GM21447 (cell line): ENCODE results near the gene ANLN.
"Not testable (repeated sequence)": the region's sequence is repeated elsewhere in the genome, so short reads cannot be mapped to it uniquely, and the experiment has no call there.

Source experiments
- ATAC-seq: cut with Tn5 transposase; IDR thresholded peaks from one replicate; pipeline ENCODE4 v1.9.1; 2021; ENCODE audit not compliant: unreplicated experiment

ANLN gene

DNA sequence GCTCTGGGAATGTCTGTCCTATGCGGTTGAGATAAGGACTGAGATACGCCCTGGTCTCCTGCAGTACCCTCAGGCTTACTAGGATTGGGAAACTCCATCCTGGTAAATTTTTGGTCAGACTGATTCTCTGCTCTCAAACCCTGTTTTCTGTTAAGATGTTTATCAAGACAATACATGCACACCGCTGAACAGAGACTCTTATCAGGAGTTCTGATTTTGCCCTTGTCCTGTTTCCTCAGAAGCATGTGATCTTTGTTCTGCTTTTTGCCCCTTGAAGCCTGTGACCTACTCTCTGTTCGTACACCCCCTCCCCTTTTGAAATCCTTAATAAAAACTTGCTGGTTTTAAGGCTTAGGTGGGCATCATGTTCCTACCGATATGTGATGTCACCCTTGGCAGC, 76.3 kb downstream of the ANLN start:
- ATAC-seq: not testable (repeated sequence)

DNA sequence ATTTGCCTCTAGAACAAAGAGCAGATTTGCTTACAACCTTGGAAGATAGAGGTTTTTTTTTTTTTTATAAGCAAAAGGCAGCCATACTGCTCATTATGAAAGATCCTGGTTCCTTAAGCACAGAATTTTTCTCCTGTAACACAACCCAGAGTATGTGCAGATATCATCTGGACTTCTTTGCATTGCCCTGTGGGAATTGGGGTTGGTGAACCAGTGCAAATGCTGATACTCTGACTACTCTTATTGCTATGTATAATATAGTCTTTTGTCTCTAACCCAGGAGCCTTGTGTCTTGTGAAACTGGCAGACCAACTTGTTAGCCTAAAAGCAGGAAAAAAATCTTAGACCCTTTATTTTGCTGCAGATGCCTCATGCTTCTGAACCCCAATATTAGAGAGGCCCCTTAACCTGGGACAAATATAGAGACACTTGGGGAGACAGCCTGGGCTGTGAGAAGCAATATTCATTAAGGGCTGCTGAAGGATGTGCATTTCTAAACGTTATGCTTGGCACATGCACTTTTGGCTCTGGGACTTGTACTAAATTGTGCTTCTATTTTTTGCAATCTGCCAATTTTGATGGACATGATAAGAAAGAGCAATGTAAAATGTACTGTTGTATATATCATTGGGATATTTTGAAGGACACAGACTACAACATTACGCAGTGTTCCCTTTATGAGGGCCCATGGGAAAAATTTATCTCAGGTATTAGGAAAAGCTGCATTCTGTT, 78.9 kb downstream of the ANLN start:
- ATAC-seq: no peak

DNA sequence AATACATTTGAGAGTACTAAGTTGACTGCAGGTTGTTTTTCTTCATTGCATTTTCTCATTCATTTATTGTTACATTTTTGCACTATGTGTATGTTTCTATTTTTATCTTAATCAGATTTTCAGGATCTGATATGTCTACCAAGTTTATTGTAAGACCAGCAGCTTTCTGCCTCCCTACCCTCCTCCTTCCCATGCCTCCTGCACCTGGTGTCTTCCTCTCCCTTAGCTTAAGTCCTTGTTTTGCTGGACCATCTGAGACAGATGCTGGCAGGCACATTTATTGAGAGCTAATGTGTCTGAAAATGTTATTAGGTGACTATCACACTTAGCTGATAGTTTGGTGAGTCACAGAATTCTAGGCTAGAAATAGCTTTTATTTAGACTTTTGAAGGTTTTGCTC, 79.6 kb downstream of the ANLN start:
- ATAC-seq: no peak

DNA sequence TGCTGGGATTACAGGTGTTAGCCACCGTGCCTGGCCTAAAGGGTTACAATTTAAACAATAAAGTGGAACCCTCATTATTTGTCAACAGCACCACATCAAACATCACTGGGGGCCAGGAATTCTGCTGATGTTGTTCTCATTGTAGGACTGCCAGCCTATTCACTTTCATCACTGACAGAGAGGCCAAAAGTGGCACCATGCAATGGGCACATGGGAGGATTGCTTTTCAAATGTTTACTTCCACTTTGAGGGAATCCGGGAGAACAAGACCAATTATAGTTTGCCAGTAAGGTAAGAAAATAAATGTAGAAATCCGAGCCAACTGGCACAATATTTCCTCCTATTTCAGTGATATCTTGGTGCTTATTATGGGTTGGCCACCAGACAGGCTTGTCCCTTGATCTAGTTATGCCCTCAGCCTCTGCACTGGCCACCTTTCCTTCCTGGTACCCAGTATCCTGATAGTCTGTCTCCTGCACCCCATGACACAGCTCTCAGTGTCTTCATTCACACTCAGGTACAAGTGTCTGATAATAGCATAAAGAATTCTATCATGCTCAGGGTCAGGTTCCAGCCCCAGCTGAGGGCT, 82.6 kb downstream of the ANLN start:
- ATAC-seq: no peak

DNA sequence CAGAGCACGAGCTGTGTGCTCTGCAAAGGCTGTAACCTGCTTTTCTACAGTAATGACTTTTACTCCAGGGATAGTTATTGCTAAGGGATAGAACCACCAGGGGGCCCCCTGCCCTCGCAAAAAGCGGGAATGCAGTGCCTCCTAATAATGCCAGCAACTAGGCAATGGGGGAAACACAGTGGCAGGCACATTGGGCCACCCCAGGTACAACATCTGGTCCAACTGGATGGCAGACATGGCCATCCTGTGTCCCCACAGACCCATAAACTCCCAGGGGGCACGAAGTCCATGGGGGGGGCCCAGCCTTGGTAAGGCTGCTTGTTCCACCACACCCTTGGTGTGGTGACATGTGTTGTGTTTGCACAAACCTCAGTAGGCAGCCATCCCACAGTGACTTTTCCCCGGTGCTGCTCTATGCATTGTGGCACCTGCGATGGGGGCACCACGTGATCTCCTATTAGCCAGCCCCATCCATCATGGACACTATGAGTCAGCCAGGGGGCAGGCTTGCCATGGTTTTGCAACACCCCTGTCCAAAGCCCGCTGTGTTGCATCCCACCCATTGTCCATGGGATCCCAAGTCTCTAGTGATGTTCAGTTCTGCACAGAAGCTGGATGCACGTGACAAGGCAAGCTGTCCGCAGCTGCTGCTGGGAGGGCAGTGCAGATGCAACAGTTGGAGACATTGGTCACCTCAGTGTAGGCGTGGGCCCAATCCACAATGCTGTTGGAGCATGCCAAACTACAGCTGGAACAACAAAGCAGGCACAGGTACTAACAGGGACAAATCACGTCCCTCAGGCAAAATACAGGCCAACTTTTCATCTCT, 84.0 kb downstream of the ANLN start:
- no peak for ATAC-seq

DNA sequence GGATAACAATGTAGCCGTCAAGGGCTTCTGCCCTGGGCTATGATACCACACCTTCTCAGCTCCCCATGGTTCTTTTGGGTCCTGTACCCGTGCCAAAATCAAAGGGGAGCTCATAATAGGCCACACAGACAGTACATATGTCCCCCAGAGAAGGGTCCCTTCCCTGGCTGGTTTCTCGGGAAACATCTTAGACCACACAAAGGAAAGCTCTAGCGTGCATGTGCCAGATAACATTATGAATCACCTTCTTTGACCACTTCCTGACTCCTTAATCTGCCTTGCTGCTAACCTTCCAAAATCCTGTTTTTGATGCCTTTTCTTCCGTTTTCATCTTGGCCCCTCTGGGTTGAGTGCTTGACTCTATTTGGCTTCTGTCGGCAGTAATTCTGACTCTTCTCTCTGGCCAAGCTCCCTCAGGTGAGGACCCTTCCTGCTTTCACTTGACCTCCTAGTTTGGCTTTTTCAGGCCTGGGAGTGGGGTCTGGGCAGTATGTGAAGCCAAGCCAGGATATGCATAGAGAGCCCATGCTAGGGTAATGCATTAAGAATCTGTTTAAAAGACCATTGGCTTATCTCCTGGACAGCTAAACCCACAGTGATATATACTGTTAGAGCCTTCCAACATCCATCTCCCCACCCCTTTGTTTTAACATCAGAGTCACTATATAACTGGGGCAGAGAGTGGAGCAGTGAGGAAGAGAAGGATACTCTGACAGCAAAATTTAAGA, 84.8 kb downstream of the ANLN start:
- ATAC-seq: no peak

DNA sequence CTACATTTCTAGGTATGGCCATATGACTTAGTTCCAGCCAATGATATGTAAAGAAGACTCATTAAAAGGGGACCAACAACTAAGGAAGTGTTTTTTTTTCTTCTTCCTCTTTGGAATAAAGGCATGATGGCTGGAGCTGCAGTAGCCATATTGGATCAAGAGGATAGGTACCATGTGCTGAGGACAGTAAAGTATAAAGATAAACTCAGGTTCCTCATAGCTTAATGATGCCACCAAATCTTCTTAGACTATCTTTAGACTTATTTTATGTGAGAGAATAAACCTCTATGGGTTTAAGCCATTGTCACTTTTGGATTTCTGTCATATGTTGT, 85.3 kb downstream of the ANLN start:
- no peak for ATAC-seq

DNA sequence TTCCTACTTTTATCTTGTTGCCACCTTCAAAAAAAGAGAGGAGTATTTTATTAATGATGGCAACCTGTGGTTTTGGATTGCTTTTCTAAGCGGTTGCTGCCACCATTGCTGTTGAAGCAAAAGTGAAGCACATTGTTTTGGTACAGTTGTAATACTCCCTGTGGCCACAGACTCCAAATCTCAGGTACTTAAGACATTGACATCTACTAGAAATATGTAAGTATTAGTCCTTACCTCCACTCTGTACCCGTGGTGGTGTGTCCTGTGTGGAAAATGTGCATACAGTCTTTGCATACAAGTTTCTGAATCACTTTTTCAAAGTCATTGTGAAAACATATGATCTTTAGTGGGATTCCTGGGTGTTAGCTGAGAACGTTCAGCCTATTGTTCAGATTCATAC, 85.7 kb downstream of the ANLN start:
- ATAC-seq: no peak

DNA sequence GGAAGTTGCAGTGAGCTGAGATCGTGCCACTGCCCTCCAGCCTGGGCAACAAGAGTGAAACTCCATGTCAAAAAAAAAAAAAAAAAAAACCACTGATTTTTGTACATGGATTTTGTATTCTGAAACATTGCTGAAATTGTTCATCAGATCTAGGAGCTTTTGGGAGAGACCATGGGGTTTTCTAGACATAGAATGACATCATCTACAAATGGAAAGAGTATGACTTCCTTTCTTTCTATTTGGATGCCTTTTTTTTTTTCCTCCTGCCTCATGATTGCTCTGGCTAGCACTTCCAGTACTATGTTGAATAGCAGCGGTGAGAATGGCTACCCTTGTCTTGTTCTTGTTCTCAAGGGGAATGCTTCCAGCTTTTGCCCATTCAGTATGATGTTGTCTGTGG, 89.1 kb downstream of the ANLN start:
- ATAC-seq: no peak

DNA sequence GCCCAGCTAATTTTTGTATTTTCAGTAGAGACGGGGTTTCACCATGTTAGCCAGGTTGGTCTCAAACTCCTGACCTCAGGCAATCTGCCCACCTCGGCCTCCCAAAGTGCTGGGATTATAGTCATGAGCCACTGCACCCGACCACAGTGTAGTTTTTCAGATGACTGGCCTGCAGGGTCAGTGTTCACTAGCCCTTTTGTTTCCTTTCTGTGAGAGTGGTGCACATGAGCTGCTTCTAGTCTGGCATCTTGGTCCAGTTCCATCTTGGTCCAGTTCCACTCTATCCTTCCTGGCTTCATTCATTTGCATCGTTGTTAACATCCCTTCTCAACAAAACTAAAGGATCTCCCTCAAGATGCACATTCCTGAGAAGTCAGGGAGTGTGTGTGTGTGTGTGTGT, 94.2 kb downstream of the ANLN start:
- not testable (repeated sequence) for ATAC-seq

DNA sequence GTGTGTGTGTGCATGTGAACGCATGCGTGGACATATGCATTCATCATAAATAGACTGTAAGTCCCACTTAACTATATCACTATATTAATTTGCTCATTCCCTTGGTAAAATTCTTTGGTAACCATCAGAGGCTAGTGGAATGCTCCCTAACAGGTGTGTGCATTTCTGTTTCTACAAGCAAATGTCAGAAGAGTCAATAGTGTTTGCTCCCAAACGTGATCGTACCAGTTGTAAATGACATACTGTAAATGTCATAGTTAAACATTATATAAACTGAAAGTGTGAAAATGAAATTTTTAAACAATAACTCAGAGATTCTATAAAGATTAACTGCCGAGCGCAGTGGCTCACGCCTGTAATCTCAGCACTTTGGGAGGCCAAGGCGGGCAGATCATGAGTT, 94.6 kb downstream of the ANLN start:
- no peak for ATAC-seq

DNA sequence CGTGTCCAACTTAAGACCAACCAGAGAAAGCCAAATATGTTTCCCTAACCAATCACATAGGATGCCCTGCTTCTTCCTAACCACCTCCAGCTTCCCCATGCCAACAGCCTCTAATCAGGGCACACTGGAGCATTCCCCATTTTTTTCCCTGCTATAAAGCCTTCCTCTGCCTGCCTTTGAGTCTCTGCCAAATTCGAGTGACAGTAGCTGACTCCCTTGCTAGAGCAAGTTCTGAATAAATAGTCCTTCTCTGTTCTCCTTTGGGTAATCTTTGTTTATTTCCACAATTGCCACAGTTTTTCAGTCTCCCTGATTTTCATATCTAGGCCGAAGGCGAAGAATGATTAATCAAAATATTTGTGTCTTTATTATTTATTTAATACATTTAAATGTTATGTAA, 96.7 kb downstream of the ANLN start:
- ATAC-seq: no peak

DNA sequence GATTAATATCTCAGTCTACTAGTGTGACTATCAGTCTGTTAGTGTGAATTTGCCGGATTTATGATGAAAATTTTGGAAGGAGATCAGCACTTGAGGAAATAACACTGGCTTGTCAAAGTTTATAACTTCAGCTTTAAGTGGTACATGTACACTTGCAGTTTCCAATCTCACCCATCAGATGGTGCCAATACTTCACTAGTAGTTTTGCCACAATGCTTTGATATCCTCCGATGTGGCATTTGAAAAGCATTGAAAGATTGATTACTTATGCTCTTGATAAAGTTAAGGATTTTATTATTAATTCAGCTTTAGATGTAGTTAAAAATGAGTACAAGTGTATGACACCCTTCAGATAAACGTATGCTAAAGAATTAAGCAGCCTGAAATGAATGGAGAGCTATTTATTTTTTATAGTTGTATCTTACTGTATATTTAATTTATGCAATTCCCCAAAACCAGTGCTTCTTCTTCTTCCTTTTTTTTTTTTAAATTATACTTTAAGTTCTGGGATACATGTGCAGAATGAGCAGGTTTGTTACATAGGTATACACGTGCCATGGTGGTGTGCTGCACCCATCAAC, 98.2 kb downstream of the ANLN start:
- ATAC-seq: no peak

DNA sequence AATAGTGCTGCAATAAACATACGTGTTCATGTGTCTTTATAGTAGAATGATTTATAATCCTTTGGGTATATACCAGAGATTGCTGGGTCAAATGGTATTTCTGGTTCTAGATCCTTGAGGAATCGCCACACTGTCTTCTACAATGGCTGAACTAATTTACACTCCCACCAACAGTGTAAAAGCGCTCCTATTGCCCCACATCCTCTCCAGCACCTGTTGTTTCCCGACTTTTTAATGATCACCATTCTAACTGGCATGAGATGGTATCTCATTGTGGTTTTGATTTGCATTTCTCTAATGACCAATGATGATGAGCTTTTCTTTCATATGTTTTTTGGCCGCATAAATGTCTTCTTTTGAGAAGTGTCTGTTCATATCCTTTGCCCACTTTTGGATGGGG, 99.0 kb downstream of the ANLN start:
- not testable (repeated sequence) for ATAC-seq

DNA sequence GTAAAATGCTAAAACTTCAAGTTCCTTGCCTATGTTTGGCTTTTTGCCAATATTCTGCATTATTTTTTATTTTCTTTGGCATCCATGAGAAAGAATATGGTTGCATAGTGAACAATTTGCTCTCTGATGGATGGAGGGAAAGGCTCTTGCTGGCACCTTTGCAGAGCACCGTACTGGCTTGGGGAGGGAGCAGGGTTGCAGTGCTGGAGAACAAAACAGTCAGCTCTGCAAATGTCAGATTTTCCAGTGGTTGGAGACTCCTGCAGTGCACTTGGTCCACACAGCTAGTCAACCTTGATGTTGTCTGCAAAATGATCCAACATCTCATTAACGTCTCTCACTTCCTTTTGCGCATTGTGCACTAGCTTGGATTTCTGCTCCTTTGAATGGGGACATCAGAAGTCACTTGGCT, 100.8 kb downstream of the ANLN start:
- no peak for ATAC-seq

DNA sequence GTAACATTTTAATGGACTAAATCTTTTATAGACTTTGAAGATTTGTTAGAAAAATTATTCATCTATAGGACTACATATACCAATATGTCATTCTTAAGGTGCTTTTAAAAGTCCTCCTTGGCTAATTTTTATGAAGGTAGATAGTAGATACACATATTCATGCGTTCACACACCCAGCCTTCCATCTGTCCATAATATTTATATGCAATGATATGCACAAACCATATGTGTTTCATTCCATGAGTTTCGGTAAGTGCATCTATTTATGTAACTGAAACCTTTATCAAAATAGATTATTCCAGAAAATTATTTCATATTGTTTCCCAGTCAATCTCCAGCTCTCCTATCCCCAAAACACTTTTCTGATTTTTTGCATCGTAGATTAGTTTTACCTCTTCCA, 101.7 kb downstream of the ANLN start:
- ATAC-seq: no peak

DNA sequence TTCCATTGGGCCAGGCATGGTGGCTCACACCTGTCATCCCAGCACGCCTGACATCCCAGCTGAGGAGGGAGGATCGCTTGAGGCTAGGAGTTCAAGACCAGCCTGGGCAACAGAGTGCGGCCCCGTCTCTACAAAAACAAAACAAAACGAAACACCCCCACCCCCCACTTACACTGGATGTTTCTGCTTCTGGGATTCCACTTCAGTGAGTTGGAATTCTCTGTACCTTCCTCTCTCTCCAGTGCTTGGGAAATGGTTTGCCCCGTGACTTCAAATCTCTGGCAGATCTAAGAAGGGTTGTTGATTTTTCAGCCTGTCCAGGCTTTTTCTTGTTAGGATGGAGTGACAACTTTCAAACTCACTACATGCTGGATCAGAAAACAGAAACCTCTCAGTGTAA, 106.9 kb downstream of the ANLN start:
- ATAC-seq: no peak

DNA sequence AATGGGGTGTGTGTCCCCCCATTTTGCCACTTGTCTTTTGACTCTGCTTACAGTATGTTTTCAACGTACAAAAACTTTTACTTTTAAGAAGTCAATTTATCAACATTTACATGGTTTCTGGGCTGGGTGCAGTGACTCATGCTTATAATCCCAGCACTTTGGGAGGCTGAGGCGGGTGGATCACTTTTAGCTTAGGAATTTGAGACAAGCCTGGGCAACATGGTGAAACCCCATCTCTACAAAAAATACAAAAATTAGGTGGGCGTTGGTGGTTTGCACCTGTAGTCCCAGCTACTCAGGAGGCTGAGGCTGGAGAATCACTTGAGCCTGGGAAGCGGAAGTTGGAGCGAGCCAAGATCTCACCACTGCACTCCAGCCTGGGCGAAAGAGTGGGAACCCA, 107.5 kb downstream of the ANLN start:
- ATAC-seq: not testable (repeated sequence)

DNA sequence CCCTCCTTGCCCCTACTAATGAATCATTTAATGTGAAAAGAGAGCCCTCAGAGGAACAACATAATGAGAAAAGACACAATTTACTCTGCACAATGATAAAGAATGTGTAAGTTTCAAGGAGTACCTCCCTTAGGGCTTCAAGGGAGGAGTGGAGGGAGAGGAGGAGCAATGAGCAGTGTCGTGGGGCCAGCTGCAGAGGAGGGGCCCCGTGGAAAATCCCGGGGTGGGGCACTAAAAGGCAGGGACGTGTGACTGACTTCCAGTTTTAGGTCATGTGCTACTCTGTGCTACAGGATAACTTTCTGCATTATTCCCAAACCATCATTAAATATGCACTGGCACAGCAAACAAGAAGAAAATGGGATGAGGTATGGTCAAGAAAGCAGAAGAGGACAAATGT, 108.1 kb downstream of the ANLN start:
- no peak for ATAC-seq
